NCI-H82 (cell line): ENCODE data around the gene BCAS4.
A peak's percentile ranks its signal among the peaks of the same experiment; 100 is the strongest.

Experiments used
- DNase-seq: peaks from one replicate; lab custom pipeline; 2025; lab: John Stamatoyannopoulos, UW

Gene BCAS4

GRCh38 chr20:50911716-50912115 lies 116.9 kb downstream of the BCAS4 start:
- DNase-seq: no peak

- DNase-seq: peak; percentile 32
Measured at GRCh38 chr20:50913690-50914375, 119.0 kb downstream of the BCAS4 start.

GRCh38 chr20:50915424-50915823 lies 120.6 kb downstream of the BCAS4 start:
- DNase-seq: no peak

GRCh38 chr20:50916257-50916656 lies 121.4 kb downstream of the BCAS4 start:
- DNase-seq: peak; percentile 59

- no peak for DNase-seq
Measured at GRCh38 chr20:50916934-50917333, 122.1 kb downstream of the BCAS4 start.

GRCh38 chr20:50918403-50918802 lies 123.5 kb downstream of the BCAS4 start:
- DNase-seq: no peak

GRCh38 chr20:50919567-50919966 lies 124.7 kb downstream of the BCAS4 start:
- DNase-seq: peak; percentile 39

- peak; percentile 68 for DNase-seq
Measured at GRCh38 chr20:50920997-50921396, 126.1 kb downstream of the BCAS4 start.

- DNase-seq: peak; percentile 34
Measured at GRCh38 chr20:50921803-50922501, 127.1 kb downstream of the BCAS4 start.

GRCh38 chr20:50924261-50924920 lies 129.5 kb downstream of the BCAS4 start:
- no peak for DNase-seq

- no peak for DNase-seq
Measured at GRCh38 chr20:50926530-50926929, 131.7 kb downstream of the BCAS4 start.
